Measurements from ENCODE around the gene RIN3. TPM values are rescaled to one million over a fixed set of nuclear protein-coding genes. Genes with fewer than 3 reads are reported as not detected.

RIN3 gene
- total and polyA plus RNA-seq, 2 donors (not counting 3 experiments of a cell fraction or from before 2014, with no cell fraction given): 5.1 to 20.8 TPM

GRCh38 chr14:92505826-92506225 lies 7.8 kb upstream of the RIN3 start:
- Histone ChIP-seq H3K4me2 (ENCODE audit: insufficient read depth, low read length) (no peak overlapping the region), H3K9ac (replicated peaks; ENCODE audit: extremely low read depth, insufficient read depth, low read length) (no peak overlapping the region), H2AFZ (ENCODE audit: low read depth, low read length) (no peak overlapping the region), H4K20me1 (replicated peaks; ENCODE audit: control insufficient read depth, extremely low read depth, insufficient read depth, low read length) (no peaks in the 10 kb centered on the region), H3K9me3 (replicated peaks; ENCODE audit: control insufficient read depth, insufficient read depth, low read length) (no peaks in the 10 kb centered on the region), H3K9me1 (replicated peaks; ENCODE audit: control insufficient read depth, extremely low read depth, insufficient read depth, low read length) (no peaks in the 10 kb centered on the region), H3K4me3 (replicated peaks in 1 of 3; ENCODE audit: insufficient read depth in 1 of 3, low read depth in 1 of 3, low read length in 3 of 3) (no peak overlapping the region), H3K36me3 (ENCODE audit: control insufficient read depth in 2 of 2, extremely low read depth in 1 of 2, insufficient read depth in 2 of 2, low read length in 2 of 2) (no peaks in the 10 kb centered on the region), H3K27me3 (ENCODE audit: control insufficient read depth in 2 of 2, insufficient read depth in 2 of 2, low read length in 2 of 2) (no peaks in the 10 kb centered on the region), H3K27ac (ENCODE audit: insufficient read depth, low read depth, low read length) (no peak overlapping the region), H3K4me1 (ENCODE audit: control insufficient read depth, extremely low read depth, insufficient read depth, low read length) (peaks cover 6% of the 10 kb centered on the region), H3K79me2 (ENCODE audit: control insufficient read depth, insufficient read depth, low read length) (no peaks in the 10 kb centered on the region)
- TF ChIP-seq, protein P1, sequence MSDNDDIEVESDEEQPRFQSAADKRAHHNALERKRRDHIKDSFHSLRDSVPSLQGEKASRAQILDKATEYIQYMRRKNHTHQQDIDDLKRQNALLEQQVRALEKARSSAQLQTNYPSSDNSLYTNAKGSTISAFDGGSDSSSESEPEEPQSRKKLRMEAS (IDR thresholded peaks at IDR 0.05; ENCODE audit: insufficient read depth, insufficient read length): no peak
- TF ChIP-seq JUN (IDR thresholded peaks at IDR 0.05; ENCODE audit: borderline replicate concordance, insufficient read depth, insufficient read length, low read depth): no peak
- TF ChIP-seq MYC (IDR thresholded peaks at IDR 0.05; ENCODE audit: low read depth, low read length): no peak
- TF ChIP-seq POLR2AphosphoS5 (IDR thresholded peaks at IDR 0.05; ENCODE audit: insufficient read depth, low read depth, low read length): no peak
- no peak for TF ChIP-seq POLR2A (IDR thresholded peaks at IDR 0.05; ENCODE audit: low read depth, low read length)
- no peak for TF ChIP-seq CTCF (IDR thresholded peaks at IDR 0.05; ENCODE audit: extremely low read depth in 1 of 2, insufficient read depth in 1 of 2, low read depth in 1 of 2, low read length in 2 of 2)
- no peak for TF ChIP-seq FOS (IDR thresholded peaks at IDR 0.05; ENCODE audit: borderline replicate concordance, insufficient read depth, low read length)
- no peak for TF ChIP-seq EZH2 (IDR thresholded peaks at IDR 0.05; ENCODE audit: borderline replicate concordance, low read depth, low read length, severe bottlenecking)
- TF ChIP-seq GATA2 (IDR thresholded peaks at IDR 0.05; ENCODE audit: insufficient read depth, insufficient read length, low read depth, low read length): no peak
- FAIRE-seq (no peak), DNase-seq (ENCODE audit: low read depth, low spot score) (no peak)
- BruUV-seq (replicated peaks): no TSS peak
- intact Hi-C loops (cut with micrococcal nuclease): no loop called here
- dilution Hi-C loops (cut with MboI; ENCODE audit: extremely low pct_ligation_motif_present, low sequenced_read_pairs): no loop called here
- CTCF ChIA-PET: interaction anchor here (1.3 to 1.7 kb wide), 2 partner anchors 45 to 46 kb away, joined by 3 to 4 read pairs; no protein-coding TSS in a partner anchor
- POLR2A ChIA-PET: no interaction called here
